Activated naive CD8-positive, alpha-beta T cell (primary cell): ENCODE measurements around the gene DCAF6.
"Not testable (repeated sequence)": the region's sequence is repeated elsewhere in the genome, so short reads cannot be mapped to it uniquely, and the experiment has no call there.

Source experiments
- H3K27ac Mint-ChIP-seq: one replicate; pipeline ENCODE4 v1.8.0; 2021; ENCODE audit warnings: mixed read lengths
- H3K27me3 Mint-ChIP-seq: one replicate; pipeline ENCODE4 v1.8.0; 2021; ENCODE audit warnings: mixed read lengths
- H3K36me3 Mint-ChIP-seq: one replicate; pipeline ENCODE4 v1.8.0; 2021; ENCODE audit warnings: mixed read lengths
- H3K4me1 Mint-ChIP-seq: one replicate; pipeline ENCODE4 v1.8.0; 2021; ENCODE audit warnings: low read depth, mixed read lengths
- H3K4me3 Mint-ChIP-seq: one replicate; pipeline ENCODE4 v1.8.0; 2021; ENCODE audit warnings: mild to moderate bottlenecking, mixed read lengths
- H3K9me3 Mint-ChIP-seq: one replicate; pipeline ENCODE4 v1.8.0; 2021; ENCODE audit warnings: low read depth, mixed read lengths

DCAF6 gene

GRCh38 chr1:168005529-168005928 is 69.0 kb downstream of the DCAF6 start:
- peaks cover 5% of the 10 kb centered on the region for H3K4me1 Mint-ChIP-seq
- H3K36me3 Mint-ChIP-seq, result peaks cover 29% of the 10 kb centered on the region
- no peak overlapping the region for H3K27ac Mint-ChIP-seq
- no peak overlapping the region for H3K4me3 Mint-ChIP-seq
- no peaks in the 10 kb centered on the region for H3K27me3 Mint-ChIP-seq
- H3K9me3 Mint-ChIP-seq, result no peaks in the 10 kb centered on the region

- no peak overlapping the region for H3K27ac Mint-ChIP-seq
- H3K9me3 Mint-ChIP-seq, result no peaks in the 10 kb centered on the region
- peaks cover 29% of the 10 kb centered on the region for H3K36me3 Mint-ChIP-seq
- H3K27me3 Mint-ChIP-seq, result no peaks in the 10 kb centered on the region
- peaks cover 4% of the 10 kb centered on the region for H3K4me1 Mint-ChIP-seq
- H3K4me3 Mint-ChIP-seq, result no peak overlapping the region
Observed at GRCh38 chr1:168007691-168008090, 71.2 kb downstream of the DCAF6 start.

GRCh38 chr1:168008595-168008994 is 72.1 kb downstream of the DCAF6 start:
- Mint-ChIP-seq H3K27me3 (no peaks in the 10 kb centered on the region), H3K4me1 (peaks cover 4% of the 10 kb centered on the region), H3K4me3 (no peak overlapping the region), H3K36me3 (peaks cover 31% of the 10 kb centered on the region), H3K27ac (no peak overlapping the region), H3K9me3 (no peaks in the 10 kb centered on the region)

GRCh38 chr1:168009322-168009721 is 72.8 kb downstream of the DCAF6 start:
- Mint-ChIP-seq H3K27ac (no peak overlapping the region), H3K9me3 (no peaks in the 10 kb centered on the region), H3K36me3 (peaks cover 34% of the 10 kb centered on the region), H3K4me3 (no peak overlapping the region), H3K27me3 (no peaks in the 10 kb centered on the region), H3K4me1 (peaks cover 4% of the 10 kb centered on the region)

GRCh38 chr1:168019407-168019806 is 82.9 kb downstream of the DCAF6 start:
- no peak overlapping the region for H3K4me3 Mint-ChIP-seq
- no peaks in the 10 kb centered on the region for H3K27me3 Mint-ChIP-seq
- no peak overlapping the region for H3K27ac Mint-ChIP-seq
- no peaks in the 10 kb centered on the region for H3K9me3 Mint-ChIP-seq
- peaks cover 14% of the 10 kb centered on the region for H3K36me3 Mint-ChIP-seq
- H3K4me1 Mint-ChIP-seq, result no peaks in the 10 kb centered on the region

- no peaks in the 10 kb centered on the region for H3K4me1 Mint-ChIP-seq
- no peak overlapping the region for H3K27ac Mint-ChIP-seq
- H3K36me3 Mint-ChIP-seq, result peaks cover 10% of the 10 kb centered on the region
Observed at GRCh38 chr1:168031198-168031597, 94.7 kb downstream of the DCAF6 start.

GRCh38 chr1:168031627-168032026 is 95.1 kb downstream of the DCAF6 start:
- no peaks in the 10 kb centered on the region for H3K4me1 Mint-ChIP-seq
- H3K9me3 Mint-ChIP-seq, result no peaks in the 10 kb centered on the region
- H3K27ac Mint-ChIP-seq, result no peak overlapping the region
- H3K27me3 Mint-ChIP-seq, result no peaks in the 10 kb centered on the region
- peaks cover 10% of the 10 kb centered on the region for H3K36me3 Mint-ChIP-seq
- H3K4me3 Mint-ChIP-seq, result no peak overlapping the region

More at GRCh38 chr1:168031198-168031597, 94.7 kb downstream of the DCAF6 start:
- Mint-ChIP-seq H3K4me3 (no peak overlapping the region), H3K9me3 (no peaks in the 10 kb centered on the region), H3K27me3 (no peaks in the 10 kb centered on the region)

- Mint-ChIP-seq H3K9me3 (no peaks in the 10 kb centered on the region), H3K36me3 (peaks cover 10% of the 10 kb centered on the region)
Observed at GRCh38 chr1:168032029-168032428, 95.5 kb downstream of the DCAF6 start.

GRCh38 chr1:168035345-168035744 is 98.9 kb downstream of the DCAF6 start:
- no peaks in the 10 kb centered on the region for H3K9me3 Mint-ChIP-seq
- H3K27ac Mint-ChIP-seq, result no peak overlapping the region
- H3K36me3 Mint-ChIP-seq, result peaks cover 9% of the 10 kb centered on the region
- H3K27me3 Mint-ChIP-seq, result no peaks in the 10 kb centered on the region
- H3K4me1 Mint-ChIP-seq, result no peaks in the 10 kb centered on the region
- no peak overlapping the region for H3K4me3 Mint-ChIP-seq

More at GRCh38 chr1:168032029-168032428, 95.5 kb downstream of the DCAF6 start:
- H3K4me3 Mint-ChIP-seq, result no peak overlapping the region
- H3K27me3 Mint-ChIP-seq, result no peaks in the 10 kb centered on the region
- H3K4me1 Mint-ChIP-seq, result no peaks in the 10 kb centered on the region
- no peak overlapping the region for H3K27ac Mint-ChIP-seq

- H3K4me3 Mint-ChIP-seq, result no peak overlapping the region
- H3K27ac Mint-ChIP-seq, result no peak overlapping the region
- H3K36me3 Mint-ChIP-seq, result peaks cover 17% of the 10 kb centered on the region
- H3K27me3 Mint-ChIP-seq, result no peaks in the 10 kb centered on the region
- no peaks in the 10 kb centered on the region for H3K9me3 Mint-ChIP-seq
- H3K4me1 Mint-ChIP-seq, result no peaks in the 10 kb centered on the region
Observed at GRCh38 chr1:168042362-168042761, 105.9 kb downstream of the DCAF6 start.

- Mint-ChIP-seq H3K36me3 (peaks cover 15% of the 10 kb centered on the region), H3K9me3 (no peaks in the 10 kb centered on the region), H3K27me3 (no peaks in the 10 kb centered on the region), H3K4me1 (no peaks in the 10 kb centered on the region), H3K27ac (no peak overlapping the region), H3K4me3 (no peak overlapping the region)
Observed at GRCh38 chr1:168045311-168045710, 108.8 kb downstream of the DCAF6 start.

- Mint-ChIP-seq H3K27ac (no peak overlapping the region), H3K36me3 (peaks cover 7% of the 10 kb centered on the region), H3K4me1 (peaks cover 2% of the 10 kb centered on the region), H3K4me3 (no peak overlapping the region), H3K27me3 (no peaks in the 10 kb centered on the region), H3K9me3 (no peaks in the 10 kb centered on the region)
Observed at GRCh38 chr1:168050307-168050706, 113.8 kb downstream of the DCAF6 start.

GRCh38 chr1:168050880-168051279 is 114.4 kb downstream of the DCAF6 start:
- Mint-ChIP-seq H3K36me3 (peaks cover 9% of the 10 kb centered on the region), H3K4me3 (no peak overlapping the region), H3K9me3 (no peaks in the 10 kb centered on the region), H3K27me3 (no peaks in the 10 kb centered on the region), H3K27ac (no peak overlapping the region), H3K4me1 (peaks cover 2% of the 10 kb centered on the region)

- no peak overlapping the region for H3K4me3 Mint-ChIP-seq
- H3K27me3 Mint-ChIP-seq, result no peaks in the 10 kb centered on the region
- H3K27ac Mint-ChIP-seq, result no peak overlapping the region
- peaks cover 10% of the 10 kb centered on the region for H3K36me3 Mint-ChIP-seq
- H3K9me3 Mint-ChIP-seq, result no peaks in the 10 kb centered on the region
- peaks cover 2% of the 10 kb centered on the region for H3K4me1 Mint-ChIP-seq
Observed at GRCh38 chr1:168053681-168054080, 117.2 kb downstream of the DCAF6 start.

- Mint-ChIP-seq H3K4me1 (peaks cover 2% of the 10 kb centered on the region), H3K27ac (no peak overlapping the region), H3K36me3 (peaks cover 10% of the 10 kb centered on the region), H3K27me3 (no peaks in the 10 kb centered on the region), H3K9me3 (no peaks in the 10 kb centered on the region), H3K4me3 (no peak overlapping the region)
Observed at GRCh38 chr1:168054117-168054516, 117.6 kb downstream of the DCAF6 start.

- H3K27me3 Mint-ChIP-seq, H3K9me3 Mint-ChIP-seq, H3K27ac Mint-ChIP-seq, H3K4me1 Mint-ChIP-seq, H3K4me3 Mint-ChIP-seq: not testable (repeated sequence)
- peaks cover 14% of the 10 kb centered on the region for H3K36me3 Mint-ChIP-seq
Observed at GRCh38 chr1:168056152-168056551, 119.7 kb downstream of the DCAF6 start.
